NT2/D1 (cell line): ENCODE measurements around the gene PDCD1LG2.

Experiments used
- SUZ12 ChIP-seq: IDR thresholded peaks from 2 replicates; pipeline ENCODE4 v1.6.1; 2011; ENCODE audit not compliant: insufficient read length, insufficient read depth; ENCODE audit errors: extremely low read depth
- YY1 ChIP-seq: IDR thresholded peaks from 2 replicates; pipeline ENCODE4 v1.6.1; 2011; ENCODE audit not compliant: insufficient read length, insufficient read depth
- ZNF274 ChIP-seq: IDR thresholded peaks from 2 replicates; pipeline ENCODE4 v1.6.1; 2011; ENCODE audit warnings: mild to moderate bottlenecking, low read depth, low read length

GRCh38 chr9:5612185-5612530 is 101.8 kb downstream of the PDCD1LG2 start:
- no peak for TF ChIP-seq YY1
- TF ChIP-seq ZNF274: no peak
- TF ChIP-seq SUZ12: no peak
